GM13976 (cell line): Measurements from ENCODE around the gene IER5L.

Experiments used
- DNase-seq: peaks from one replicate; pipeline ENCODE4 v3.0.0; 2012; ENCODE audit warnings: low spot score
- in situ Hi-C: fragments of 300-500 bp; cut with MboI; formaldehyde crosslinking; loops from one replicate; pipeline ENCODE4 v1.12.0; 2022; ENCODE audit warnings: low sequenced_read_pairs, mixed read lengths, inconsistent platforms; ENCODE audit not compliant: unreplicated experiment
- TF ChIP-seq, protein P1 (sequence below): IDR thresholded peaks from 2 replicates; pipeline ENCODE4 v1.5.1; 2012; ENCODE audit warnings: borderline replicate concordance, mild to moderate bottlenecking; ENCODE audit not compliant: insufficient read depth; ENCODE audit errors: extremely low read depth, missing control alignments, control extremely low read depth

IER5L gene

DNA sequence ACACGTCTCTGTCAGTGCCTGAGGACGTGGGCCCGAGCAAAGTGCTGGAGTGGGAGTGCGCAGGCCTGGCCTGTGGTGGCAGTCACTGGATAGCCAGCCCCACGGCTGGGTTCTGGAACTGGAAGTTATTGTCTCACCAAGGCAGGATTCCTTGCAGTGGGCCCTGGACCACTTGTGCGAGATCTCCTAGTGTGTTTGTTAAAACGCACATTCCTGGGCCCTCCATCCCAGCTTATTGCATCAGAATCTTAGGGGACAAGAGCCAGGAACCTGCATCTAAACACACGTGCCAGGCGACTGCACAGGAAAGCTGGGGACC lies 40.0 kb downstream of the IER5L start:
- TF ChIP-seq, protein P1, sequence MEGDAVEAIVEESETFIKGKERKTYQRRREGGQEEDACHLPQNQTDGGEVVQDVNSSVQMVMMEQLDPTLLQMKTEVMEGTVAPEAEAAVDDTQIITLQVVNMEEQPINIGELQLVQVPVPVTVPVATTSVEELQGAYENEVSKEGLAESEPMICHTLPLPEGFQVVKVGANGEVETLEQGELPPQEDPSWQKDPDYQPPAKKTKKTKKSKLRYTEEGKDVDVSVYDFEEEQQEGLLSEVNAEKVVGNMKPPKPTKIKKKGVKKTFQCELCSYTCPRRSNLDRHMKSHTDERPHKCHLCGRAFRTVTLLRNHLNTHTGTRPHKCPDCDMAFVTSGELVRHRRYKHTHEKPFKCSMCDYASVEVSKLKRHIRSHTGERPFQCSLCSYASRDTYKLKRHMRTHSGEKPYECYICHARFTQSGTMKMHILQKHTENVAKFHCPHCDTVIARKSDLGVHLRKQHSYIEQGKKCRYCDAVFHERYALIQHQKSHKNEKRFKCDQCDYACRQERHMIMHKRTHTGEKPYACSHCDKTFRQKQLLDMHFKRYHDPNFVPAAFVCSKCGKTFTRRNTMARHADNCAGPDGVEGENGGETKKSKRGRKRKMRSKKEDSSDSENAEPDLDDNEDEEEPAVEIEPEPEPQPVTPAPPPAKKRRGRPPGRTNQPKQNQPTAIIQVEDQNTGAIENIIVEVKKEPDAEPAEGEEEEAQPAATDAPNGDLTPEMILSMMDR = no peak
- DNase-seq = no peak
- in situ Hi-C loops = loop anchor here (10.0 to 25.0 kb wide), 2 partner anchors 477 to 649 kb away; no protein-coding TSS in a partner anchor

DNA sequence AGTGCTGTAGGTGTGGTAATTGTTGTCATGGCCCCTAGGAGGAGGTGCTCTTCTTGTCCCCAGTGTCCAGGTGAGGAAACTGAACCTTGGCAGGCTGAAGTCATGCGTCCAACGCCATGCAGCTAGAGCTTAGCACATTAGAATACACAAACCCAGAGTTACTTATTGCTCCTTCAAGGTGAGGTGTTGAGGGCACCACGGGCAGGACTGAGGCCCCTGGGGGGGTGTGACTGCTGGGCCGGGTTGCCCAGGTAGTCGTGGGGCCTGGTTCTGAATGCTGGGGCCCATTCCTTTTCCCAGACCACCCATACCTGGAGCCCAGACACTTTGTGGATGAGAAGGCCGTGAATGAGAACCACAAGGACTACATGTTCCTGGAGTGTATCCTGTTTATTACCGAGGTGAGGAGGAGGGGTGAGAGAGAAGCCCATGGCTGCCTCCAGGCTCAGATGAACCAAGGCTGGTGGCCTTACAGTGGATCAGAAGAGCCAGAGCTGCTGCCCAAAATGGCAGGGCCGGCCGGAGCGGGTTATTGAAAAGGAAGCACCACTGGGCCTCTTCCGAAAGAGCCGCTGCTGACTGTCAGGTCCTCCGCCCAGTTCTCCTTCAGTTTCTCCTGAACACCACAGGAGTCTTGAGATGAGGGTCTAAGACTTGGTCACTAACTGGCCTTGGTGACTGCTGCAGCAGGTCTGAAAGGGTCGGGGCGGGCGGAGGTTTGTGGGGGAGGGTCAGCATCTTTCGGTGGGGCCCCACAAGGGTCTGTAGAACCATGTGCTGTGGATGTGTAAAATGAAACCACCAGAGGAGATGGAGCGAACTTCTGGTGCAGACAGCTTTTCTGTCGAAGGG lies 40.5 kb downstream of the IER5L start:
- TF ChIP-seq, protein P1 = no peak
- DNase-seq = no peak
- in situ Hi-C loops = loop anchor here (10.0 to 25.0 kb wide), 2 partner anchors 477 to 650 kb away; no protein-coding TSS in a partner anchor

DNA sequence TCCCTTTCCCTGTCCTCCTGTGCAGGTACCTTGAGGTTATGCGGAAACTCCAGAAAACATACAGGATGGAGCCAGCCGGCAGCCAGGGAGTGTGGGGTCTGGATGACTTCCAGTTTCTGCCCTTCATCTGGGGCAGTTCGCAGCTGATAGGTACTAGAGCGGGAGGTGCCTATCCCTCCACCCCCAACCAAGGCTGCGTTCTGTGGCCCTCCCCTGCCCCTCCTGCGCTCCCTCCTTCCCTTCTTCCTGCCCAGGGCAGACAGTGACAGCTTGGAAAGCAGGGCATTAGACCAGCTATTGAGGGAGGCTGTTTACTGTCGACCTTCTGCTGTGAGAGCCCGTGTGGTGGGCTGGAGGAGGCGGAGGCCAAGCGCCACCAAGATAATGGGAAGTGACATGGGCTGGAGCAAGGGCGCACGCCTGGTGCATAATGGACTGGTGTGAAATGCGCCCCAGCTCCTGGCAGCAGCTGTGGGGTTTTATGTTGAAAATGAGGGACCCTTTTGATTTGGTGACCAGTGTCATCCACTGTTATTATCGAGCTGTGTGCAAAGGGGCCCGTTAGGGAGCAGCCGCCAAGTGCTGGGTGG lies 41.5 kb downstream of the IER5L start:
- DNase-seq = no peak
- in situ Hi-C loops = loop anchor here (10.0 to 25.0 kb wide), 2 partner anchors 478 to 651 kb away; no protein-coding TSS in a partner anchor
- TF ChIP-seq, protein P1 = no peak

DNA sequence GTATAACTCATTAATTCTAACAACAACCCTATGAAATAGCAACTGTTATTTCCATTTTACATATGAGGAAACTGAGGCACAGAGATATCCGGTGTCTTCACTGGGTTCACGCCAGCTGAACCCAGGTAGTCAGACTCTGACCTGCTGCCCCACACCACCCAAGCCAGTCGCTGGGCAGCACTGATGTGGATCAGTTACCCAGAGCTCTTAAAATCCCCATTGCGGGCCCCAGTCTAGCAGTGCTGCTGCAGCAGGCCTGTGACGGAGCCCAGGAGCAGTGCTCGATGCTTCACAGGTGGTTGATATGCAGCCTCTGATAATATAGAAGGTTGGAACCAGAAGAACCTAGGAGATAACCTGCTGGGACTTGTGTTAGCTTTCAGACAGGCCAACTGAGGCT lies 42.6 kb downstream of the IER5L start:
- no peak for DNase-seq
- in situ Hi-C loops = loop anchor here (10.0 to 25.0 kb wide), 2 partner anchors 479 to 652 kb away; no protein-coding TSS in a partner anchor
- TF ChIP-seq, protein P1 = no peak

DNA sequence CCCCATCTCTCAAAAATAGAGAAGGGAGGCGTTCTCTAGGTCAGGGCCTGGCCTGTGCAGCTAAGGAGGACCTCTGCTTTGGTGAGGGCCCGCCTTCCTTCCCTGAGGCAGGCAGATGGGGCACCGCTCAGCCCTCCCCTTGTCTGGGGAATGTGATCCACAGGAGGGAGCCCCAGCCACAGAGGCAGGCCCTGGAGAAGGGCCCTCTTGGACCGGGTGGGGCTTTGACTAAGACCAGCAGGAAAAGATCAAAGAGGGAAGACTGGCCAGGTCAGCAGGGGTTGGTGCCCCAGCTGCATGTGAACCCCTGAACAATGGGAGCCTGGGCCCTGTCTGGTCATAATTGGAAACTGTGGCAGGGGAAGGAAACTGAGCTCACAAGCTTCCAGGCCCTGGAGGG lies 45.0 kb downstream of the IER5L start:
- no peak for DNase-seq
- in situ Hi-C loops = loop anchor here (10.0 to 25.0 kb wide), 2 partner anchors 482 to 654 kb away; no protein-coding TSS in a partner anchor
- TF ChIP-seq, protein P1 = no peak

DNA sequence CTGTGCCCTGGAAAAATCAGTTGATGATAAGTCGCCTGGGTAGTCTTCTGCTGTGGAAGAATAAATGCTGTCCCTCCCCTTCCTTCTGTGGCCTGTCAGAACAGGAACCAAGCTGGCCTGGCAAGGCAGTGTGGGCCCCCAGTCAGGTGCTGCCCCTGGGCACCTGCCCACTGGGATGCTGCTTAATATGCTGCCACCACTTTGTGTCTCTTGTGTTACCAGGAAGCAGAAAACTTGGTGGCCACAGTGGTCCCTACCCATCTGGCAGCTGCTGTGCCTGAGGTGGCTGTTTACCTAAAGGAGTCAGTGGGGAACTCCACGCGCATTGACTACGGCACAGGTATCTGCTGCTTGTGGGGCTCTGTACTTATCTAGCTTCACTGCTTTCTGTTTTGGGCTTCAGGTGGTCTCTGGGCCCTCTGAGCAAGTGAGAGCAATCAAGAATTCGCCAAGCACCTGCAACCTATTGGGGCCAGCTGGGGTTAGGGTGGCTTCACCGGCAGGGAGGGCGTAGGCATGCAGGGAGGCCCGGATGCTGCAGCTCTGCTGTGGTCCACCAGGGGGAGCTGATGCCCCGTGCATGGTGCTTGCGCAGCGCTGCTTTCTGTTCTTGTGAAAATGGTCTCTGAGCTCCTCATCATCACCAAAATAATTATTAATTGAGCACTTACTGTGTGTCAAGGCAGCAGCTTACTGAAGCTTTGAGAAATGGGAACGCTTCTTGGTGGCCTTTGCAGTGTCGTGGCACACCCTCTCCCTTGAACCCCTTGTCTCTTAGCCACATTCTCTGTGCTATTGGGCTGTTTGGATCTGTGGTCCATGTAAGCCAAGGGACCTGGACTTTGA lies 46.5 kb downstream of the IER5L start:
- TF ChIP-seq, protein P1 = peak; percentile 94
- peak; percentile 90 for DNase-seq
- in situ Hi-C loops = loop anchor here (10.0 to 25.0 kb wide), 2 partner anchors 483 to 656 kb away; no protein-coding TSS in a partner anchor
